Peyer's patch (tissue), 4 donors: ENCODE data around the gene NLGN1.

Source experiments
- POLR2A ChIP-seq, 2 donors: fragments of 450-650 bp; IDR thresholded peaks; one replicate each; pipeline ENCODE4 v1.5.1; 2017; ENCODE audit warnings: antibody characterized with exemption in 2 of 2, mild to moderate bottlenecking in 2 of 2, moderate library complexity in 2 of 2
- TF ChIP-seq, protein P1 (sequence below), 6 experiments: fragments of 450-650 bp in 4 of 6; fragments of 200-600 bp in 2 of 6; sonication (generic) in 1 of 6; IDR thresholded peaks; one replicate each; pipeline ENCODE4 v1.5.1; 2017 to 2019; ENCODE audit warnings: antibody characterized with exemption in 6 of 6, mild to moderate bottlenecking in 3 of 6, moderate library complexity in 1 of 6

DNA sequence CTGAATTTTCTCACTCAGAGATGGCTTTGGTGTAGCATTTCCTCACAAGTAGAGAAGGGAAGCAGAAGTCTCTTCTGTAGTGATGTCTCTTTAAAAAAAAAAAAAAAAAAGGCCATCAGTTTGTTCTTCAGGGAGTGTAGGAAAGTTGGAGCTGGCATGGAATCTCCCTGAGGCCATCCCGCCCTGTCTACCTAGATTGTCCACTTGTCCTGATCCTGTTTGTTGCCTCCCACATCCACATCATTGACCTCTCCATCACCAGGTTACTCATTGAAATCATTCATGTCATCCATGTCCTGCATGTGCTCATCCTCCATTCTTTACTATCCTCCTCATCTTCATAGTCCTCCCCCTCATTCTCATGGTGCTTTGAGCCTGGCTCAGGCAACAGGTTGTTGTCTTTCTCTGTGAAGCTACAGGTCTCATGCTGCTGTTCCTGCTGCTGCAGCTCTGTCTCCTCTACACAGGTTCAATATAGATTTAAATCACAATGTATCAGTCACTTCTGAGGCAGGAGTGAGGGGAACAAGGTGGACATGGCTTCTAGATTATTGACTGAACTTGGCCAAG is 905.3 kb downstream of the NLGN1 start:
- TF ChIP-seq, protein P1, sequence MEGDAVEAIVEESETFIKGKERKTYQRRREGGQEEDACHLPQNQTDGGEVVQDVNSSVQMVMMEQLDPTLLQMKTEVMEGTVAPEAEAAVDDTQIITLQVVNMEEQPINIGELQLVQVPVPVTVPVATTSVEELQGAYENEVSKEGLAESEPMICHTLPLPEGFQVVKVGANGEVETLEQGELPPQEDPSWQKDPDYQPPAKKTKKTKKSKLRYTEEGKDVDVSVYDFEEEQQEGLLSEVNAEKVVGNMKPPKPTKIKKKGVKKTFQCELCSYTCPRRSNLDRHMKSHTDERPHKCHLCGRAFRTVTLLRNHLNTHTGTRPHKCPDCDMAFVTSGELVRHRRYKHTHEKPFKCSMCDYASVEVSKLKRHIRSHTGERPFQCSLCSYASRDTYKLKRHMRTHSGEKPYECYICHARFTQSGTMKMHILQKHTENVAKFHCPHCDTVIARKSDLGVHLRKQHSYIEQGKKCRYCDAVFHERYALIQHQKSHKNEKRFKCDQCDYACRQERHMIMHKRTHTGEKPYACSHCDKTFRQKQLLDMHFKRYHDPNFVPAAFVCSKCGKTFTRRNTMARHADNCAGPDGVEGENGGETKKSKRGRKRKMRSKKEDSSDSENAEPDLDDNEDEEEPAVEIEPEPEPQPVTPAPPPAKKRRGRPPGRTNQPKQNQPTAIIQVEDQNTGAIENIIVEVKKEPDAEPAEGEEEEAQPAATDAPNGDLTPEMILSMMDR (IDR thresholded peaks at IDR 0.05) = no peak
- no peak for TF ChIP-seq POLR2A (IDR thresholded peaks at IDR 0.05)
